Endothelial cell of umbilical vein (primary cell): Measurements from ENCODE around the gene EDARADD.

Experiments
- FOS ChIP-seq: IDR thresholded peaks from 2 replicates; pipeline ENCODE4 v1.6.1; 2011; ENCODE audit warnings: mild to moderate bottlenecking, low read length, moderate library complexity, borderline replicate concordance; ENCODE audit not compliant: insufficient read depth
- POLR2A ChIP-seq: IDR thresholded peaks from 2 replicates; pipeline ENCODE4 v1.6.1; 2012; ENCODE audit warnings: low read depth, mild to moderate bottlenecking, control low read depth, low read length
- TF ChIP-seq, protein P1 (sequence below), 2 donors: IDR thresholded peaks; 1 replicate in 1 of 2; 2 replicates in 1 of 2; pipeline ENCODE4 v1.5.1; 2011; ENCODE audit warnings: low read length in 2 of 2, mild to moderate bottlenecking in 2 of 2, moderate library complexity in 2 of 2, control low read depth in 1 of 2, inconsistent platforms in 1 of 2, low read depth in 1 of 2; ENCODE audit not compliant: insufficient read depth in 1 of 2; ENCODE audit errors: extremely low read depth in 1 of 2
- TF ChIP-seq, protein P2 (sequence below): IDR thresholded peaks from 2 replicates; pipeline ENCODE4 v1.6.1; 2011; ENCODE audit not compliant: insufficient read depth, insufficient read length

DNA sequence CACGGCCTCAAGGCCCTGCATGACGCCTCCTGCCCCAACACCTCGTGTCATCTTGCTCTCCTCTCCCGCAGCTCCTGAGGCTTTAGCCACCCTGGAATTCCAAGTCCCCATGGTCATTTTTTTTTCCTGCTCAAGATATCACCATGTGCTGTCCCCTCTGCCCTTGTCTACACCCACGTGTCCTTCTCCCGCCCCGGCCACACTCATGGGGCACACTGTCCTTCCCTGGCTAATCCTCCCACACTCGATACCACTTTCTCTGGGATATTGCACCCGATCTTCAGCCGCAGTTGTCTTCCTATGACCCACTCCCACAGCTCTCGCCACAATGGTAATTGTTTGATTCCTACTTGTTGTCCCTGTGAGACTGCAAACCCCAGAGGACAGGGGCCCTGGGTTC lies 100.0 kb downstream of the EDARADD start:
- TF ChIP-seq, protein P1, sequence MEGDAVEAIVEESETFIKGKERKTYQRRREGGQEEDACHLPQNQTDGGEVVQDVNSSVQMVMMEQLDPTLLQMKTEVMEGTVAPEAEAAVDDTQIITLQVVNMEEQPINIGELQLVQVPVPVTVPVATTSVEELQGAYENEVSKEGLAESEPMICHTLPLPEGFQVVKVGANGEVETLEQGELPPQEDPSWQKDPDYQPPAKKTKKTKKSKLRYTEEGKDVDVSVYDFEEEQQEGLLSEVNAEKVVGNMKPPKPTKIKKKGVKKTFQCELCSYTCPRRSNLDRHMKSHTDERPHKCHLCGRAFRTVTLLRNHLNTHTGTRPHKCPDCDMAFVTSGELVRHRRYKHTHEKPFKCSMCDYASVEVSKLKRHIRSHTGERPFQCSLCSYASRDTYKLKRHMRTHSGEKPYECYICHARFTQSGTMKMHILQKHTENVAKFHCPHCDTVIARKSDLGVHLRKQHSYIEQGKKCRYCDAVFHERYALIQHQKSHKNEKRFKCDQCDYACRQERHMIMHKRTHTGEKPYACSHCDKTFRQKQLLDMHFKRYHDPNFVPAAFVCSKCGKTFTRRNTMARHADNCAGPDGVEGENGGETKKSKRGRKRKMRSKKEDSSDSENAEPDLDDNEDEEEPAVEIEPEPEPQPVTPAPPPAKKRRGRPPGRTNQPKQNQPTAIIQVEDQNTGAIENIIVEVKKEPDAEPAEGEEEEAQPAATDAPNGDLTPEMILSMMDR (IDR thresholded peaks at IDR 0.05; ENCODE audit: extremely low read depth in 1 of 2, insufficient read depth in 1 of 2, low read depth in 1 of 2, low read length in 2 of 2), result no peak
- no peak for TF ChIP-seq POLR2A
- TF ChIP-seq, protein P2, sequence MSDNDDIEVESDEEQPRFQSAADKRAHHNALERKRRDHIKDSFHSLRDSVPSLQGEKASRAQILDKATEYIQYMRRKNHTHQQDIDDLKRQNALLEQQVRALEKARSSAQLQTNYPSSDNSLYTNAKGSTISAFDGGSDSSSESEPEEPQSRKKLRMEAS, result no peak
- TF ChIP-seq FOS, result no peak
